HCT116 (cell line): ENCODE data around the gene CYP2D6.

ENCODE experiments used
- ATF3 ChIP-seq: IDR thresholded peaks from 2 replicates; pipeline ENCODE4 v1.6.1; 2012
- CTCF ChIP-seq, 3 experiments: fragments of 200-600 bp in 1 of 3; sonication (generic) in 1 of 3; IDR thresholded peaks in 2 of 3; conservative IDR thresholded peaks in 1 of 3; 2 replicates each; pipeline ENCODE4 v1.5.1; 2012 to 2017; ENCODE audit warnings: low read depth in 2 of 3, low read length in 2 of 3, antibody characterized with exemption in 1 of 3, borderline replicate concordance in 1 of 3, control low read depth in 1 of 3, mild to moderate bottlenecking in 1 of 3, mixed read lengths in 1 of 3, mixed run types in 1 of 3, moderate library complexity in 1 of 3; ENCODE audit not compliant: insufficient read depth in 1 of 3
- EZH2 ChIP-seq: fragments of 200-600 bp; sonication (generic); IDR thresholded peaks from 2 replicates; pipeline ENCODE4 v1.6.1; 2017; ENCODE audit warnings: antibody characterized with exemption, mixed run types
- EZH2phosphoT487 ChIP-seq: fragments of 200-600 bp; IDR thresholded peaks from 2 replicates; pipeline ENCODE4 v1.6.1; 2018; ENCODE audit warnings: antibody characterized with exemption, borderline replicate concordance
- POLR2A ChIP-seq: IDR thresholded peaks from 2 replicates; pipeline ENCODE4 v1.7.0; 2011; ENCODE audit warnings: borderline replicate concordance; ENCODE audit not compliant: insufficient read depth, insufficient read length; ENCODE audit errors: extremely low read depth
- POLR2AphosphoS5 ChIP-seq: IDR thresholded peaks from 2 replicates; pipeline ENCODE4 v1.6.1; 2011; ENCODE audit warnings: mild to moderate bottlenecking, low read depth, low read length, moderate library complexity
- SIN3A ChIP-seq: IDR thresholded peaks from 2 replicates; pipeline ENCODE4 v1.6.1; 2012; ENCODE audit warnings: low read depth
- ZBTB33 ChIP-seq: IDR thresholded peaks from 2 replicates; pipeline ENCODE4 v1.6.1; 2011; ENCODE audit warnings: mild to moderate bottlenecking, low read length, moderate library complexity; ENCODE audit not compliant: insufficient replicate concordance; ENCODE audit errors: extremely low read depth
- ZNF274 ChIP-seq: fragments of 200-500 bp; sonication (Bioruptor generic); IDR thresholded peaks from 2 replicates; pipeline ENCODE4 v1.6.1; 2014; ENCODE audit warnings: mild to moderate bottlenecking, low read depth, low read length, inconsistent platforms

DNA sequence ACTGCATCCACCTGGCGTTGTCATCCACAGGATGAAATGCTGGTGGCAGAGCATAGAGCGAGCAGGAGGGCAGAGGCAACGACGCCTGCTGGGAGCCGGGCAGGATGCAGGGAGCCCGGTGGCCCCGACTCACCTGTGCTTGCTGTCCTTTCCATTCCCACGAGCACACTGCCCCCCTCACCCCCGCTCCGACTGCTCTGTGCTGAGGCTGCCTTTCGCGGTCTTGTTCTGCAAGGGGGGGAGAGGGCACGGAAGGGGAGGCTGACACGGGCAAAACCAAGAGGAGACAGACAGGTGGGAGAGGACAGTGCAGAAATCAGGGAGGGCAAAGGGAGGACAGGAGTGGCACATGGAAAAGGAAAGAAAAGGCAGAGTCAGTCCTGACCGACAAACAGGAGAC, 37.9 kb upstream of the CYP2D6 start:
- TF ChIP-seq SIN3A (no peak), POLR2A (no peak), CTCF (IDR thresholded peaks at IDR 0.05 in 2 of 3, conservative IDR thresholded peaks at IDR 0.05 in 1 of 3; ENCODE audit: borderline replicate concordance in 1 of 3, insufficient read depth in 1 of 3, low read depth in 2 of 3, low read length in 2 of 3) (no peak), ZBTB33 (no peak), POLR2AphosphoS5 (no peak), EZH2phosphoT487 (no peak), EZH2 (no peak), ATF3 (no peak), ZNF274 (no peak)
